ENCODE data around the gene CTSG. TPM values are rescaled to one million over a fixed set of nuclear protein-coding genes. Genes with fewer than 3 reads are reported as not detected.

Gene CTSG
- total RNA-seq, 1 experiment from 2014 or later: not detected

DNA sequence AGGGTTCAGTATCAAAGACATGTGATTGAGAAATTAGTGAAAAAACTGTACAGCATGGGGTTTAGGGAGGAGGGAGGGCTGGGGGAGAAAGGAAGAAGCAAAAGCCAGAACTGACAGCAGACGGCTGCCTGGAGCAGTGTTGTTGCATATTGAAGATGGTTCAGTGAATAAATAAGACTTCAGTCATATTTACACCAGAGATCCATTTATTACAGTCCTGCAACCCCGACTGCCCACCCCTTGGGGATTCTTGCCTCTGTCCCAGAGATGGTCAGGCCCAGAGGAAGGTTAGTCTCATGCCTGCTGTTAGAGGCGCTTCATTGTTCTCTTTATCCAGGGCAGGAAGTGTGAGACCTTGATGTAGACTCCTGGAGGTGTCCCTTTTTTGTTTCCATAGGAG lies 30.2 kb upstream of the CTSG start:
- no peak overlapping the region for H4K8ac ChIP-seq (replicated peaks; ENCODE audit: insufficient read length, low read depth, low read length)

More for the DNA sequence above, 30.2 kb upstream of the CTSG start:
- Histone ChIP-seq H3K4me2 (ENCODE audit: insufficient read depth, insufficient read length, low read length) (no peak overlapping the region), H3K9ac (ENCODE audit: extremely low read depth, insufficient read length, low read length) (no peak overlapping the region), H4K20me1 (ENCODE audit: control insufficient read depth, insufficient read depth, insufficient read length) (no peaks in the 10 kb centered on the region), H2BK5ac (ENCODE audit: insufficient read length, low read length) (no peak overlapping the region), H3K79me1 (ENCODE audit: insufficient read depth, low read depth, low read length, poor library complexity, severe bottlenecking) (no peaks in the 10 kb centered on the region), H3K27me3 (ENCODE audit: insufficient read depth, low read length) (no peaks in the 10 kb centered on the region), H3K23me2 (ENCODE audit: insufficient read length, low read depth, low read length, poor library complexity, severe bottlenecking) (no peaks in the 10 kb centered on the region), H3K56ac (ENCODE audit: insufficient read length, low read depth, low read length) (no peak overlapping the region), H4K91ac (ENCODE audit: insufficient read length, low read depth, low read length) (no peak overlapping the region), H2AFZ (ENCODE audit: low read length) (no peak overlapping the region), H2AK5ac (ENCODE audit: insufficient read length, low read length) (no peak overlapping the region), H3K9me3 (ENCODE audit: control insufficient read depth, low read depth, low read length) (no peaks in the 10 kb centered on the region), H2BK12ac (ENCODE audit: insufficient read length, low read depth, low read length) (no peak overlapping the region), H3T11ph (ENCODE audit: low read length) (no peak overlapping the region), H3K4me1 (ENCODE audit: insufficient read depth, low read length) (no peaks in the 10 kb centered on the region), H3K18ac (ENCODE audit: insufficient read length, low read depth, low read length) (no peak overlapping the region), H2BK20ac (ENCODE audit: low read depth, low read length, poor library complexity, severe bottlenecking) (no peak overlapping the region), H3K14ac (ENCODE audit: insufficient read depth, low read length) (no peak overlapping the region), H3K4ac (ENCODE audit: low read depth, low read length) (no peak overlapping the region), H3K27ac (ENCODE audit: insufficient read length, low read depth, low read length) (no peak overlapping the region), H4K5ac (ENCODE audit: insufficient read length, low read depth, low read length) (no peak overlapping the region), H2BK15ac (ENCODE audit: low read depth, low read length) (no peak overlapping the region), H3K79me2 (ENCODE audit: insufficient read depth, low read length) (no peaks in the 10 kb centered on the region), H3K23ac (ENCODE audit: insufficient read length, low read depth, low read length) (no peak overlapping the region), H2BK120ac (ENCODE audit: low read depth, low read length, poor library complexity, severe bottlenecking) (no peak overlapping the region)
- Mint-ChIP-seq H3K9me3 (peaks cover 2 to 76% of the 10 kb centered on the region in 2 experiments; a peak in 3 of 5 replicates), H3K27ac (no peak overlapping the region), H3K36me3 (ENCODE audit: insufficient read depth in 1 of 3, low read depth in 3 of 3) (peaks cover 0 to 37% (median 0%) of the 10 kb centered on the region in 3 experiments; a peak in 2 of 7 replicates), H3K27me3 (ENCODE audit: low read depth) (peaks cover 2% of the 10 kb centered on the region), H3K4me3 (no peak overlapping the region), H3K4me1 (no peaks in the 10 kb centered on the region)
- TF ChIP-seq, protein P1, sequence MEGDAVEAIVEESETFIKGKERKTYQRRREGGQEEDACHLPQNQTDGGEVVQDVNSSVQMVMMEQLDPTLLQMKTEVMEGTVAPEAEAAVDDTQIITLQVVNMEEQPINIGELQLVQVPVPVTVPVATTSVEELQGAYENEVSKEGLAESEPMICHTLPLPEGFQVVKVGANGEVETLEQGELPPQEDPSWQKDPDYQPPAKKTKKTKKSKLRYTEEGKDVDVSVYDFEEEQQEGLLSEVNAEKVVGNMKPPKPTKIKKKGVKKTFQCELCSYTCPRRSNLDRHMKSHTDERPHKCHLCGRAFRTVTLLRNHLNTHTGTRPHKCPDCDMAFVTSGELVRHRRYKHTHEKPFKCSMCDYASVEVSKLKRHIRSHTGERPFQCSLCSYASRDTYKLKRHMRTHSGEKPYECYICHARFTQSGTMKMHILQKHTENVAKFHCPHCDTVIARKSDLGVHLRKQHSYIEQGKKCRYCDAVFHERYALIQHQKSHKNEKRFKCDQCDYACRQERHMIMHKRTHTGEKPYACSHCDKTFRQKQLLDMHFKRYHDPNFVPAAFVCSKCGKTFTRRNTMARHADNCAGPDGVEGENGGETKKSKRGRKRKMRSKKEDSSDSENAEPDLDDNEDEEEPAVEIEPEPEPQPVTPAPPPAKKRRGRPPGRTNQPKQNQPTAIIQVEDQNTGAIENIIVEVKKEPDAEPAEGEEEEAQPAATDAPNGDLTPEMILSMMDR (conservative IDR thresholded peaks at IDR 0.05): no peak
- no peak for DNase-seq
- no CpG with 5 or more reads among the region's 3 CpGs for WGBS (ENCODE audit: extremely low coverage, insufficient read length, low lambda C conversion rate)

Data from H9 (cell line).